WTC11 (cell line): ENCODE data around the gene XAB2. TPM values are rescaled to one million over a fixed set of nuclear protein-coding genes. Genes with fewer than 3 reads are reported as not detected.

Source experiments
- ATAC-seq: fragments of 200-7000 bp; cut with Tn5 transposase; 2 replicates; pipeline ENCODE4 v1.10.0; 2021; ENCODE audit warnings: mild to moderate bottlenecking, moderate library complexity
- CTCF ChIA-PET: fragments of 300-600 bp; sonication (Branson Sonifier 250); formaldehyde crosslinking; loops from one replicate; lab custom pipeline; 2021; ENCODE audit warnings: antibody characterized with exemption; lab: Charles Lee
- POLR2A ChIA-PET: fragments of 350-600 bp; sonication (Branson Sonifier 250); formaldehyde crosslinking; loops from one replicate; lab custom pipeline; 2021; ENCODE audit warnings: antibody characterized with exemption; lab: Charles Lee
- DNase-seq: peaks from one replicate; pipeline ENCODE4 v3.0.0; 2021; ENCODE audit warnings: low spot score
- H3K27ac Mint-ChIP-seq: 2 replicates; pipeline ENCODE4 v1.8.0; 2021; ENCODE audit warnings: mixed read lengths
- H3K27me3 Mint-ChIP-seq: 2 replicates; pipeline ENCODE4 v1.8.0; 2021; ENCODE audit warnings: low read depth, mild to moderate bottlenecking, moderate library complexity, mixed read lengths
- H3K36me3 Mint-ChIP-seq: 2 replicates; pipeline ENCODE4 v1.8.0; 2021; ENCODE audit warnings: mixed read lengths
- H3K4me1 Mint-ChIP-seq: 2 replicates; pipeline ENCODE4 v1.8.0; 2022; ENCODE audit warnings: mixed read lengths
- H3K4me3 Mint-ChIP-seq: 2 replicates; pipeline ENCODE4 v1.8.0; 2021; ENCODE audit warnings: mild to moderate bottlenecking, moderate library complexity, mixed read lengths
- H3K9me3 Mint-ChIP-seq: 2 replicates; pipeline ENCODE4 v1.8.0; 2021; ENCODE audit warnings: mixed read lengths
- ATF3 ChIP-seq: sonication (generic); formaldehyde crosslinking; conservative IDR thresholded peaks from 2 replicates; pipeline ENCODE4 v1.8.1; 2022; ENCODE audit warnings: mild to moderate bottlenecking, missing genetic modification reagents
- E2F4 ChIP-seq: sonication (generic); formaldehyde crosslinking; IDR thresholded peaks from 2 replicates; pipeline ENCODE4 v1.8.1; 2022; ENCODE audit warnings: low read depth, mild to moderate bottlenecking, moderate library complexity, missing genetic modification reagents, borderline replicate concordance
- ELF4 ChIP-seq: sonication (generic); formaldehyde crosslinking; IDR thresholded peaks from 2 replicates; pipeline ENCODE4 v1.8.1; 2022; ENCODE audit warnings: low read depth, mild to moderate bottlenecking, moderate library complexity, missing genetic modification reagents
- HMGXB4 ChIP-seq: sonication (generic); formaldehyde crosslinking; IDR thresholded peaks from 2 replicates; pipeline ENCODE4 v1.8.1; 2023; ENCODE audit warnings: mild to moderate bottlenecking, moderate library complexity, missing genetic modification reagents
- KAT7 ChIP-seq: sonication (generic); formaldehyde crosslinking; IDR thresholded peaks from 2 replicates; pipeline ENCODE4 v1.8.1; 2023; ENCODE audit warnings: missing genetic modification reagents, mild to moderate bottlenecking, borderline replicate concordance
- MYBL2 ChIP-seq: sonication (generic); formaldehyde crosslinking; IDR thresholded peaks from 2 replicates; pipeline ENCODE4 v1.8.1; 2023; ENCODE audit warnings: mild to moderate bottlenecking, moderate library complexity, missing genetic modification reagents
- PREB ChIP-seq: sonication (generic); formaldehyde crosslinking; IDR thresholded peaks from 2 replicates; pipeline ENCODE4 v1.8.1; 2022; ENCODE audit warnings: mild to moderate bottlenecking, missing genetic modification reagents, moderate library complexity, borderline replicate concordance
- RELA ChIP-seq: sonication (generic); formaldehyde crosslinking; IDR thresholded peaks from 2 replicates; pipeline ENCODE4 v1.8.1; 2022; ENCODE audit warnings: missing genetic modification reagents, mild to moderate bottlenecking, borderline replicate concordance
- SP1 ChIP-seq: sonication (generic); formaldehyde crosslinking; conservative IDR thresholded peaks from 2 replicates; pipeline ENCODE4 v1.8.1; 2022; ENCODE audit warnings: missing genetic modification reagents
- STAT6 ChIP-seq: sonication (generic); formaldehyde crosslinking; conservative IDR thresholded peaks from 2 replicates; pipeline ENCODE4 v1.8.1; 2023; ENCODE audit warnings: mild to moderate bottlenecking, low read depth, missing genetic modification reagents, moderate library complexity
- TCF7 ChIP-seq: sonication (generic); formaldehyde crosslinking; IDR thresholded peaks from 2 replicates; pipeline ENCODE4 v1.8.0; 2022; ENCODE audit warnings: mild to moderate bottlenecking, low read depth, missing genetic modification reagents, moderate library complexity
- TEAD1 ChIP-seq: sonication (generic); formaldehyde crosslinking; IDR thresholded peaks from 2 replicates; pipeline ENCODE4 v1.8.0; 2022; ENCODE audit warnings: mild to moderate bottlenecking, missing genetic modification reagents
- TEAD4 ChIP-seq: sonication (generic); formaldehyde crosslinking; IDR thresholded peaks from 2 replicates; pipeline ENCODE4 v1.8.0; 2022; ENCODE audit warnings: mild to moderate bottlenecking, missing genetic modification reagents
- ZMAT4 ChIP-seq: fragments of 250-450 bp; sonication (Bioruptor Pico); IDR thresholded peaks from 2 replicates; pipeline ENCODE4 v1.9.0; 2021; ENCODE audit warnings: mild to moderate bottlenecking
- ZNF423 ChIP-seq: fragments of 250-450 bp; sonication (Bioruptor Pico); IDR thresholded peaks from 2 replicates; pipeline ENCODE4 v2.1.2; 2022; ENCODE audit warnings: mild to moderate bottlenecking, moderate library complexity
- total RNA-seq: library from RNA; stranded (reverse); gene quantifications from 3 replicates; pipeline ENCODE4 v1.2.3, GENCODE V29; 2021

XAB2 gene
- total RNA-seq, 1 experiment from 2014 or later = 65.7 TPM

GRCh38 chr19:7635670-7636069 lies 6.3 kb upstream of the XAB2 start (continued):
- TF ChIP-seq ATF3 (CRISPR knock-in tag) (no peak), TCF7 (no peak)

- no peak within 1 kb of the TSS for H3K4me3 Mint-ChIP-seq
- no peak for ATAC-seq
- peaks cover 30% of the 10 kb centered on the region for H3K27me3 Mint-ChIP-seq
- no peak for DNase-seq
- peaks cover 18% of the 10 kb centered on the region for H3K4me1 Mint-ChIP-seq
- H3K36me3 Mint-ChIP-seq = 0 out of 2 replicates have a peak, but pooled peaks cover 4% of the 10 kb centered on the region
- H3K27ac Mint-ChIP-seq = no peak within 1 kb of the TSS; the same call in 1 of the 2 replicates
- no peaks in the 10 kb centered on the region for H3K9me3 Mint-ChIP-seq
- ChIA-PET CTCF (interaction anchor here (1.1 to 1.2 kb wide), 3 partner anchors 19 to 65 kb away, joined by 3 to 8 read pairs (median 4); partner anchors contain the start of gene TRAPPC5), POLR2A (no interaction called here)
- TF ChIP-seq STAT6 = no peak
- no peak for TF ChIP-seq ELF4 (CRISPR knock-in tag)
- no peak for TF ChIP-seq ZNF423 (CRISPR knock-in tag)
- no peak for TF ChIP-seq TEAD4 (CRISPR knock-in tag)
- TF ChIP-seq PREB (CRISPR knock-in tag) = no peak
- TF ChIP-seq MYBL2 (CRISPR knock-in tag) = no peak
- no peak for TF ChIP-seq HMGXB4 (CRISPR knock-in tag)
- TF ChIP-seq TEAD1 (CRISPR knock-in tag) = no peak
- TF ChIP-seq ZMAT4 (CRISPR knock-in tag) = no peak
- no peak for TF ChIP-seq E2F4 (CRISPR knock-in tag)
- TF ChIP-seq SP1 (CRISPR knock-in tag) = no peak
- no peak for TF ChIP-seq KAT7 (CRISPR knock-in tag)
- TF ChIP-seq RELA = no peak
Measured at GRCh38 chr19:7633698-7634097, 4.4 kb upstream of the XAB2 start, which contains the start of gene PCP2. Gene PCP2 (minus strand): TSS chr19:7633719. CDS start chr19:7633457, 262 bp downstream.
